HG03097 (cell line): ENCODE data around the gene ARNT2.
"Not testable (repeated sequence)": the region's sequence is repeated elsewhere in the genome, so short reads cannot be mapped to it uniquely, and the experiment has no call there.

Experiments used
- ATAC-seq: cut with Tn5 transposase; IDR thresholded peaks from one replicate; pipeline ENCODE4 v1.9.1; 2021; ENCODE audit not compliant: unreplicated experiment, low FRiP score

The ARNT2 gene

GRCh38 chr15:80639168-80639555 lies 235.0 kb downstream of the ARNT2 start:
- ATAC-seq, result no peak

- ATAC-seq, result no peak
Measured at GRCh38 chr15:80640531-80641121, 236.4 kb downstream of the ARNT2 start.

- ATAC-seq, result no peak
Measured at GRCh38 chr15:80641384-80641783, 237.2 kb downstream of the ARNT2 start.

- ATAC-seq, result no peak
Measured at GRCh38 chr15:80643431-80643951, 239.3 kb downstream of the ARNT2 start.

GRCh38 chr15:80645494-80646065 lies 241.4 kb downstream of the ARNT2 start:
- no peak for ATAC-seq

- ATAC-seq, result not testable (repeated sequence)
Measured at GRCh38 chr15:80647424-80647823, 243.2 kb downstream of the ARNT2 start.
